HepG2 (cell line): Measurements from ENCODE around the gene MAPK14. TPM values are rescaled to one million over a fixed set of nuclear protein-coding genes. Genes with fewer than 3 reads are reported as not detected.

ENCODE experiments used
- GPN1 ChIP-seq: sonication (generic); formaldehyde crosslinking; IDR thresholded peaks from 2 replicates; pipeline ENCODE4 v1.5.1; 2020; ENCODE audit warnings: missing genetic modification reagents, borderline replicate concordance
- HMGA1 ChIP-seq: sonication (generic); formaldehyde crosslinking; conservative IDR thresholded peaks from 2 replicates; pipeline ENCODE4 v1.4.0; 2020; ENCODE audit warnings: missing genetic modification reagents
- HOXA7 ChIP-seq: sonication (generic); formaldehyde crosslinking; IDR thresholded peaks from 2 replicates; pipeline ENCODE4 v1.8.1; 2022; ENCODE audit warnings: mild to moderate bottlenecking, missing genetic modification reagents, moderate library complexity
- IRX3 ChIP-seq: sonication (generic); formaldehyde crosslinking; IDR thresholded peaks from 2 replicates; pipeline ENCODE4 v1.8.1; 2023; ENCODE audit warnings: mild to moderate bottlenecking, low read depth, missing genetic modification reagents, borderline replicate concordance
- MIXL1 ChIP-seq: IDR thresholded peaks from 2 replicates; pipeline ENCODE4 v1.6.1; 2016
- MXD4 ChIP-seq: IDR thresholded peaks from 2 replicates; pipeline ENCODE4 v1.6.1; 2016; ENCODE audit warnings: mild to moderate bottlenecking, missing biosample characterization, missing genetic modification reagents
- NCOA1 ChIP-seq: sonication (generic); formaldehyde crosslinking; IDR thresholded peaks from 2 replicates; pipeline ENCODE4 v1.9.0; 2021; ENCODE audit warnings: missing genetic modification reagents
- NONO ChIP-seq, 2 experiments: fragments of 450-650 bp in 1 of 2; sonication (generic) in 1 of 2; formaldehyde crosslinking in 1 of 2; IDR thresholded peaks in 1 of 2; conservative IDR thresholded peaks in 1 of 2; 2 replicates each; pipeline versions ENCODE4 v1.6.1 to v1.8.0; 2017 to 2022; ENCODE audit warnings: mild to moderate bottlenecking in 1 of 2, missing genetic modification reagents in 1 of 2, moderate library complexity in 1 of 2
- ONECUT2 ChIP-seq: sonication (generic); formaldehyde crosslinking; IDR thresholded peaks from 2 replicates; pipeline ENCODE4 v1.4.0; 2020; ENCODE audit warnings: missing genetic modification reagents
- PITX1 ChIP-seq: sonication (generic); formaldehyde crosslinking; IDR thresholded peaks from 2 replicates; pipeline ENCODE4 v1.5.1; 2020; ENCODE audit warnings: mild to moderate bottlenecking, missing genetic modification reagents
- REPIN1 ChIP-seq: sonication (generic); formaldehyde crosslinking; IDR thresholded peaks from 2 replicates; pipeline ENCODE4 v1.8.0; 2022; ENCODE audit warnings: missing genetic modification reagents, low read depth, mild to moderate bottlenecking, borderline replicate concordance
- YY1 ChIP-seq: IDR thresholded peaks from 2 replicates; pipeline ENCODE4 v1.6.1; 2011; ENCODE audit warnings: low read length, low read depth, moderate library complexity, mild to moderate bottlenecking; ENCODE audit not compliant: insufficient read depth, insufficient replicate concordance
- ZBTB8A ChIP-seq: sonication (generic); formaldehyde crosslinking; IDR thresholded peaks from 2 replicates; pipeline ENCODE4 v1.4.0; 2020; ENCODE audit warnings: mild to moderate bottlenecking, low read depth, missing genetic modification reagents, borderline replicate concordance
- ZFYVE20 ChIP-seq: sonication (generic); formaldehyde crosslinking; IDR thresholded peaks from 2 replicates; pipeline ENCODE4 v1.8.0; 2023; ENCODE audit warnings: low read depth, mild to moderate bottlenecking, moderate library complexity, missing genetic modification reagents, borderline replicate concordance
- ZNF317 ChIP-seq: sonication (generic); formaldehyde crosslinking; IDR thresholded peaks from 2 replicates; pipeline ENCODE4 v1.5.0; 2020; ENCODE audit warnings: mild to moderate bottlenecking, missing genetic modification reagents
- polyA plus RNA-seq, 8 experiments: library from polyadenylated mRNA; depleted of rRNA in 3 of 8; stranded (reverse) in 7 of 8; unstranded in 1 of 8; fragments of >200 nt; fragmentation: Illumina TruSeq in 4 of 8; extraction: Trizol in 4 of 8; gene quantifications; 2 replicates each; pipeline versions ENCODE4 v1.2.1 to v1.2.3, GENCODE V29; 2011 to 2016; ENCODE audit warnings: low read depth in 4 of 8, missing spikeins in 1 of 8, mixed read lengths in 1 of 8; ENCODE audit not compliant: insufficient read depth in 1 of 8
- total RNA-seq, 5 experiments: library from RNA; depleted of rRNA; stranded (reverse); fragments of >200 nt; fragmentation: Illumina TruSeq; extraction: Trizol; gene quantifications; 2 replicates each; pipeline ENCODE4 v1.2.3, GENCODE V29; 2016; ENCODE audit warnings: low read depth in 1 of 5
- TF ChIP-seq, protein P1 (sequence below): IDR thresholded peaks from 2 replicates; pipeline ENCODE4 v1.6.1; 2016; ENCODE audit warnings: missing compliant biosample characterization, missing genetic modification reagents, borderline replicate concordance
- TF ChIP-seq, protein P2 (sequence below): sonication (generic); formaldehyde crosslinking; conservative IDR thresholded peaks from 2 replicates; pipeline ENCODE4 v1.8.0; 2022; ENCODE audit warnings: missing genetic modification reagents
- TF ChIP-seq, protein P3 (sequence below): sonication (generic); formaldehyde crosslinking; IDR thresholded peaks from 2 replicates; pipeline ENCODE4 v1.5.0; 2020; ENCODE audit warnings: mild to moderate bottlenecking, missing genetic modification reagents, borderline replicate concordance
- TF ChIP-seq, protein P4 (sequence below): sonication (generic); formaldehyde crosslinking; IDR thresholded peaks from 2 replicates; pipeline ENCODE4 v1.4.0; 2020; ENCODE audit warnings: missing genetic modification reagents, borderline replicate concordance

The MAPK14 gene
- total and polyA plus RNA-seq, 2 of the 13 experiments (the other 11 are each of a cell fraction or from before 2014, with no cell fraction given): 66.3 to 67.3 TPM

DNA sequence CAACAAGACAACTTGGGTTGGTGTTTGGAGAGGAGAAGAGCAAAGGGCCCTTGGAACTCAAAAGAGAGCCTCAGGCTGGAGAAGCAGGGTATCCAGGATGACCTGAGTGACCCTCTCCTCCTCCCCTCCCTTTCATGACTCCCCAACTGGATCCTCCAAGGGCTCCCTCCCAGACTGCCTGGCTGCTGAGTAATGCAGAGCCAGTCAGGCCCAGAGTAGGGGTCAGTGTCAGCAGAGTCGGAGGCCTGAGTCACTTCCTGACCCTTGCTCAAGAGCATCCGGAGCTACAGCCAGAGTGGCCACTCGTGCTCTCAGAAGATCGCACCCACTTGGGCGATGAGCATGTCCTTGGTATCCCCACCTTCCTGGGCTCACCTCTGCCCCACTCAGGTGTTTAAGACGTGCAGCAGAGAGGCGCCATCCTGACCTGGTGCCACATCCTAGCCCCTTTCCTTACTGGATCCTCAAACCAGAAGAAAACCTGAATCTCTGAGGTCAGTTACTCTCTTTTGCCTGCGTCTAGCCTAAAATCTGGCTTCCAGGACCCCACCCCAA lies 99.9 kb downstream of the MAPK14 start (continued):
- TF ChIP-seq YY1 (no peak), ZNF317 (CRISPR knock-in tag) (no peak), ZBTB8A (CRISPR knock-in tag) (no peak), ZFYVE20 (no peak), ONECUT2 (CRISPR knock-in tag) (no peak), HMGA1 (CRISPR knock-in tag) (no peak), HOXA7 (CRISPR knock-in tag) (no peak), NONO (IDR thresholded peaks at IDR 0.05) (no peak), NONO (CRISPR knock-in tag; conservative IDR thresholded peaks at IDR 0.05) (no peak), NCOA1 (CRISPR knock-in tag) (no peak), MXD4 (CRISPR knock-in tag) (no peak), REPIN1 (CRISPR knock-in tag) (no peak), MIXL1 (CRISPR knock-in tag) (no peak; the same call in 1 of the 2 replicates), GPN1 (CRISPR knock-in tag) (no peak), PITX1 (no peak), IRX3 (CRISPR knock-in tag) (no peak)
- TF ChIP-seq, protein P1, sequence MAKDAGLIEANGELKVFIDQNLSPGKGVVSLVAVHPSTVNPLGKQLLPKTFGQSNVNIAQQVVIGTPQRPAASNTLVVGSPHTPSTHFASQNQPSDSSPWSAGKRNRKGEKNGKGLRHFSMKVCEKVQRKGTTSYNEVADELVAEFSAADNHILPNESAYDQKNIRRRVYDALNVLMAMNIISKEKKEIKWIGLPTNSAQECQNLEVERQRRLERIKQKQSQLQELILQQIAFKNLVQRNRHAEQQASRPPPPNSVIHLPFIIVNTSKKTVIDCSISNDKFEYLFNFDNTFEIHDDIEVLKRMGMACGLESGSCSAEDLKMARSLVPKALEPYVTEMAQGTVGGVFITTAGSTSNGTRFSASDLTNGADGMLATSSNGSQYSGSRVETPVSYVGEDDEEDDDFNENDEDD: no peak
- TF ChIP-seq, protein P2, sequence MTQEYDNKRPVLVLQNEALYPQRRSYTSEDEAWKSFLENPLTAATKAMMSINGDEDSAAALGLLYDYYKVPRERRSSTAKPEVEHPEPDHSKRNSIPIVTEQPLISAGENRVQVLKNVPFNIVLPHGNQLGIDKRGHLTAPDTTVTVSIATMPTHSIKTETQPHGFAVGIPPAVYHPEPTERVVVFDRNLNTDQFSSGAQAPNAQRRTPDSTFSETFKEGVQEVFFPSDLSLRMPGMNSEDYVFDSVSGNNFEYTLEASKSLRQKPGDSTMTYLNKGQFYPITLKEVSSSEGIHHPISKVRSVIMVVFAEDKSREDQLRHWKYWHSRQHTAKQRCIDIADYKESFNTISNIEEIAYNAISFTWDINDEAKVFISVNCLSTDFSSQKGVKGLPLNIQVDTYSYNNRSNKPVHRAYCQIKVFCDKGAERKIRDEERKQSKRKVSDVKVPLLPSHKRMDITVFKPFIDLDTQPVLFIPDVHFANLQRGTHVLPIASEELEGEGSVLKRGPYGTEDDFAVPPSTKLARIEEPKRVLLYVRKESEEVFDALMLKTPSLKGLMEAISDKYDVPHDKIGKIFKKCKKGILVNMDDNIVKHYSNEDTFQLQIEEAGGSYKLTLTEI (CRISPR knock-in tag): no peak
- TF ChIP-seq, protein P3, sequence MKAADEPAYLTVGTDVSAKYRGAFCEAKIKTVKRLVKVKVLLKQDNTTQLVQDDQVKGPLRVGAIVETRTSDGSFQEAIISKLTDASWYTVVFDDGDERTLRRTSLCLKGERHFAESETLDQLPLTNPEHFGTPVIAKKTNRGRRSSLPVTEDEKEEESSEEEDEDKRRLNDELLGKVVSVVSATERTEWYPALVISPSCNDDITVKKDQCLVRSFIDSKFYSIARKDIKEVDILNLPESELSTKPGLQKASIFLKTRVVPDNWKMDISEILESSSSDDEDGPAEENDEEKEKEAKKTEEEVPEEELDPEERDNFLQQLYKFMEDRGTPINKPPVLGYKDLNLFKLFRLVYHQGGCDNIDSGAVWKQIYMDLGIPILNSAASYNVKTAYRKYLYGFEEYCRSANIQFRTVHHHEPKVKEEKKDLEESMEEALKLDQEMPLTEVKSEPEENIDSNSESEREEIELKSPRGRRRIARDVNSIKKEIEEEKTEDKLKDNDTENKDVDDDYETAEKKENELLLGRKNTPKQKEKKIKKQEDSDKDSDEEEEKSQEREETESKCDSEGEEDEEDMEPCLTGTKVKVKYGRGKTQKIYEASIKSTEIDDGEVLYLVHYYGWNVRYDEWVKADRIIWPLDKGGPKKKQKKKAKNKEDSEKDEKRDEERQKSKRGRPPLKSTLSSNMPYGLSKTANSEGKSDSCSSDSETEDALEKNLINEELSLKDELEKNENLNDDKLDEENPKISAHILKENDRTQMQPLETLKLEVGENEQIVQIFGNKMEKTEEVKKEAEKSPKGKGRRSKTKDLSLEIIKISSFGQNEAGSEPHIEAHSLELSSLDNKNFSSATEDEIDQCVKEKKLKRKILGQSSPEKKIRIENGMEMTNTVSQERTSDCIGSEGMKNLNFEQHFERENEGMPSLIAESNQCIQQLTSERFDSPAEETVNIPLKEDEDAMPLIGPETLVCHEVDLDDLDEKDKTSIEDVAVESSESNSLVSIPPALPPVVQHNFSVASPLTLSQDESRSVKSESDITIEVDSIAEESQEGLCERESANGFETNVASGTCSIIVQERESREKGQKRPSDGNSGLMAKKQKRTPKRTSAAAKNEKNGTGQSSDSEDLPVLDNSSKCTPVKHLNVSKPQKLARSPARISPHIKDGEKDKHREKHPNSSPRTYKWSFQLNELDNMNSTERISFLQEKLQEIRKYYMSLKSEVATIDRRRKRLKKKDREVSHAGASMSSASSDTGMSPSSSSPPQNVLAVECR (CRISPR knock-in tag): peak; percentile 41; the same call in 1 of the 2 replicates
- TF ChIP-seq, protein P4, sequence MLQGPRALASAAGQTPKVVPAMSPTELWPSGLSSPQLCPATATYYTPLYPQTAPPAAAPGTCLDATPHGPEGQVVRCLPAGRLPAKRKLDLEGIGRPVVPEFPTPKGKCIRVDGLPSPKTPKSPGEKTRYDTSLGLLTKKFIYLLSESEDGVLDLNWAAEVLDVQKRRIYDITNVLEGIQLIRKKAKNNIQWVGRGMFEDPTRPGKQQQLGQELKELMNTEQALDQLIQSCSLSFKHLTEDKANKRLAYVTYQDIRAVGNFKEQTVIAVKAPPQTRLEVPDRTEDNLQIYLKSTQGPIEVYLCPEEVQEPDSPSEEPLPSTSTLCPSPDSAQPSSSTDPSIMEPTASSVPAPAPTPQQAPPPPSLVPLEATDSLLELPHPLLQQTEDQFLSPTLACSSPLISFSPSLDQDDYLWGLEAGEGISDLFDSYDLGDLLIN: no peak
